DND-41 (cell line): Measurements from ENCODE around the gene CSF3.

Source experiments
- ATAC-seq: fragments of 200-7000 bp; cut with Tn5 transposase; 3 replicates; pipeline ENCODE4 v1.9.1; 2021; ENCODE audit warnings: low read depth; ENCODE audit not compliant: insufficient read depth
- DNase-seq: peaks from one replicate; pipeline ENCODE4 v3.0.0-alpha.2; 2020
- H2AFZ ChIP-seq: 2 replicates; pipeline ENCODE4 v1.6.0; 2012; ENCODE audit warnings: low read depth, low read length
- H3K27ac ChIP-seq: 2 replicates; pipeline ENCODE4 v1.5.1; 2012; ENCODE audit warnings: low read length, inconsistent platforms
- H3K27me3 ChIP-seq: fragments of 200-600 bp; sonication (generic); 2 replicates; pipeline ENCODE4 v1.6.0; 2012; ENCODE audit warnings: low read length, mild to moderate bottlenecking, inconsistent platforms; ENCODE audit not compliant: insufficient read depth, poor library complexity
- H3K36me3 ChIP-seq: 2 replicates; pipeline ENCODE4 v1.5.1; 2012; ENCODE audit warnings: low read length, inconsistent platforms; ENCODE audit not compliant: insufficient read depth
- H3K4me1 ChIP-seq: 2 replicates; pipeline ENCODE4 v1.5.1; 2012; ENCODE audit warnings: mild to moderate bottlenecking, low read length; ENCODE audit not compliant: insufficient read depth
- H3K4me2 ChIP-seq: 2 replicates; pipeline ENCODE4 v1.6.0; 2012; ENCODE audit warnings: mild to moderate bottlenecking, moderate library complexity, low read length, inconsistent platforms; ENCODE audit not compliant: insufficient read depth
- H3K4me3 ChIP-seq, 2 experiments: fragments of 200-600 bp in 1 of 2; shearing (Covaris generic) in 1 of 2; 2 replicates each; pipeline ENCODE4 v1.5.1; 2012 to 2016; ENCODE audit warnings: inconsistent platforms in 2 of 2, low read length in 2 of 2, mild to moderate bottlenecking in 2 of 2, low read depth in 1 of 2, moderate library complexity in 1 of 2
- H3K79me2 ChIP-seq: 2 replicates; pipeline ENCODE4 v1.6.0; 2012; ENCODE audit warnings: low read length, inconsistent platforms; ENCODE audit not compliant: insufficient read depth
- H3K9ac ChIP-seq: 2 replicates; pipeline ENCODE4 v1.6.0; 2012; ENCODE audit warnings: low read depth, mild to moderate bottlenecking, inconsistent platforms, low read length, moderate library complexity
- H3K9me3 ChIP-seq: 2 replicates; pipeline ENCODE4 v1.5.1; 2012; ENCODE audit warnings: low read length, moderate library complexity, mild to moderate bottlenecking, inconsistent platforms; ENCODE audit not compliant: insufficient read depth, severe bottlenecking
- H4K20me1 ChIP-seq: 2 replicates; pipeline ENCODE4 v1.6.0; 2012; ENCODE audit warnings: low read length; ENCODE audit not compliant: insufficient read depth
- EZH2 ChIP-seq: IDR thresholded peaks from 3 replicates; pipeline ENCODE4 v1.6.1; 2012; ENCODE audit warnings: borderline replicate concordance, low read depth, mild to moderate bottlenecking, moderate library complexity, low read length, inconsistent platforms; ENCODE audit not compliant: severe bottlenecking
- TF ChIP-seq, protein P1 (sequence below): IDR thresholded peaks from 2 replicates; pipeline ENCODE4 v1.5.1; 2012; ENCODE audit warnings: borderline replicate concordance, low read length, moderate library complexity, mild to moderate bottlenecking; ENCODE audit not compliant: poor library complexity, severe bottlenecking; ENCODE audit errors: extremely low read depth

Gene CSF3

GRCh38 chr17:40024901-40025300 lies 9.7 kb downstream of the CSF3 start:
- H3K36me3 ChIP-seq = peaks cover 85% of the 10 kb centered on the region

DNA sequence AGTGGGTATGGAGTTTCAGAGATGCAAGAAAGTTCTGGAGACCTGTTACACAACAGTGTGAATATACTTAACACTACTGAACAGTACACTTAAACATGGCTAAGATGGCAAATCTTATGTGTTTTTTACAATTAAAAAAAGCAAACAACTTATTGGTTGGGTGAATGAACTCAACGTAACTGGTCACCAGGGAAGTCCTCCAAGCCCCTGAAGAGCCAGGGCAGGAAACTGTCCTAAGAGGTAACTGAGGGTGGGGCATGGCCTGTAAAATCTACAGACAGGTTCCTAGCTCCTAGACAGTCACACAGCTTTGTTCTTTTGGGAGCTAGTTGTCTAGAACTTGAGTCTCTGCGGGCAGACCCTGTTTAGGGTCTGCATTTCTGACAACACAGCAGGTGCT lies 10.3 kb downstream of the CSF3 start:
- Histone ChIP-seq H3K9me3 (no peaks in the 10 kb centered on the region), H4K20me1 (no peaks in the 10 kb centered on the region), H3K27ac (no peak overlapping the region), H3K79me2 (no peaks in the 10 kb centered on the region), H3K4me1 (no peaks in the 10 kb centered on the region), H2AFZ (no peak overlapping the region), H3K4me3 (no peak overlapping the region), H3K4me2 (no peak overlapping the region), H3K36me3 (peaks cover 78% of the 10 kb centered on the region), H3K27me3 (no peaks in the 10 kb centered on the region), H3K9ac (no peak overlapping the region)
- DNase-seq = no peak
- ATAC-seq = no peak
- no peak for TF ChIP-seq EZH2
- TF ChIP-seq, protein P1, sequence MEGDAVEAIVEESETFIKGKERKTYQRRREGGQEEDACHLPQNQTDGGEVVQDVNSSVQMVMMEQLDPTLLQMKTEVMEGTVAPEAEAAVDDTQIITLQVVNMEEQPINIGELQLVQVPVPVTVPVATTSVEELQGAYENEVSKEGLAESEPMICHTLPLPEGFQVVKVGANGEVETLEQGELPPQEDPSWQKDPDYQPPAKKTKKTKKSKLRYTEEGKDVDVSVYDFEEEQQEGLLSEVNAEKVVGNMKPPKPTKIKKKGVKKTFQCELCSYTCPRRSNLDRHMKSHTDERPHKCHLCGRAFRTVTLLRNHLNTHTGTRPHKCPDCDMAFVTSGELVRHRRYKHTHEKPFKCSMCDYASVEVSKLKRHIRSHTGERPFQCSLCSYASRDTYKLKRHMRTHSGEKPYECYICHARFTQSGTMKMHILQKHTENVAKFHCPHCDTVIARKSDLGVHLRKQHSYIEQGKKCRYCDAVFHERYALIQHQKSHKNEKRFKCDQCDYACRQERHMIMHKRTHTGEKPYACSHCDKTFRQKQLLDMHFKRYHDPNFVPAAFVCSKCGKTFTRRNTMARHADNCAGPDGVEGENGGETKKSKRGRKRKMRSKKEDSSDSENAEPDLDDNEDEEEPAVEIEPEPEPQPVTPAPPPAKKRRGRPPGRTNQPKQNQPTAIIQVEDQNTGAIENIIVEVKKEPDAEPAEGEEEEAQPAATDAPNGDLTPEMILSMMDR = no peak

More at GRCh38 chr17:40024901-40025300, 9.7 kb downstream of the CSF3 start:
- DNase-seq = no peak
- Histone ChIP-seq H3K4me1 (no peaks in the 10 kb centered on the region), H4K20me1 (no peaks in the 10 kb centered on the region), H3K4me2 (no peak overlapping the region), H3K27me3 (no peaks in the 10 kb centered on the region), H2AFZ (no peak overlapping the region), H3K9ac (no peak overlapping the region), H3K9me3 (no peaks in the 10 kb centered on the region), H3K79me2 (no peaks in the 10 kb centered on the region), H3K27ac (no peak overlapping the region), H3K4me3 (no peak overlapping the region)
- TF ChIP-seq, protein P1 = no peak
- TF ChIP-seq EZH2 = no peak
- ATAC-seq = no peak

- no peak for TF ChIP-seq EZH2
- TF ChIP-seq, protein P1 = no peak
- no peak overlapping the region for H3K4me2 ChIP-seq
- H3K27me3 ChIP-seq = no peaks in the 10 kb centered on the region
- H3K4me3 ChIP-seq = no peak overlapping the region
- H2AFZ ChIP-seq = no peak overlapping the region
- DNase-seq (peak; percentile 45), ATAC-seq (peak; percentile 37; the same call in 2 of the 3 replicates)
- no peak overlapping the region for H3K9ac ChIP-seq
- no peaks in the 10 kb centered on the region for H3K4me1 ChIP-seq
- H4K20me1 ChIP-seq = no peaks in the 10 kb centered on the region
- H3K79me2 ChIP-seq = no peaks in the 10 kb centered on the region
- H3K27ac ChIP-seq = no peak overlapping the region
- peaks cover 82% of the 10 kb centered on the region for H3K36me3 ChIP-seq
- no peaks in the 10 kb centered on the region for H3K9me3 ChIP-seq
These were observed 11.0 kb downstream of the CSF3 start for GRCh38 chr17:40025991-40026815.
